Measurements from ENCODE around the gene ALG5. TPM values are rescaled to one million over a fixed set of nuclear protein-coding genes. Genes with fewer than 3 reads are reported as not detected.

ALG5 gene
- total RNA-seq, 1 donor from 2014 or later, result 11.4 TPM

- no peak for DNase-seq (ENCODE audit: low spot score)
- intact Hi-C loops (cut with DNase I), result loop anchor here (5.0 kb wide), 1 partner anchor 56 kb away; no protein-coding TSS in a partner anchor
These were observed 80.7 kb downstream of the ALG5 start for GRCh38 chr13:36918246-36919131.

GRCh38 chr13:36917311-36917710 is 81.8 kb downstream of the ALG5 start:
- no peak for DNase-seq (ENCODE audit: low spot score)
- intact Hi-C loops (cut with DNase I), result loop anchor here (5.0 kb wide), 1 partner anchor 55 kb away; no protein-coding TSS in a partner anchor

- intact Hi-C loops (cut with DNase I), result loop anchor here (5.0 kb wide), 1 partner anchor 54 kb away; no protein-coding TSS in a partner anchor
- no peak for DNase-seq (ENCODE audit: low spot score)
These were observed 83.1 kb downstream of the ALG5 start for GRCh38 chr13:36915896-36916640.

GRCh38 chr13:36915106-36915505 is 84.0 kb downstream of the ALG5 start:
- no peak for DNase-seq (ENCODE audit: low spot score)
- intact Hi-C loops (cut with DNase I), result loop anchor here (5.0 kb wide), 1 partner anchor 53 kb away; no protein-coding TSS in a partner anchor

- DNase-seq (ENCODE audit: low spot score), result no peak
- intact Hi-C loops (cut with DNase I), result loop anchor here (5.0 kb wide), 1 partner anchor 52 kb away; no protein-coding TSS in a partner anchor
These were observed 84.5 kb downstream of the ALG5 start for GRCh38 chr13:36914648-36915047.

GRCh38 chr13:36913463-36913862 is 85.7 kb downstream of the ALG5 start:
- DNase-seq (ENCODE audit: low spot score), result no peak
- intact Hi-C loops (cut with DNase I), result no loop called here

GRCh38 chr13:36912973-36913372 is 86.2 kb downstream of the ALG5 start:
- DNase-seq (ENCODE audit: low spot score), result no peak
- intact Hi-C loops (cut with DNase I), result no loop called here

- DNase-seq (ENCODE audit: low spot score), result no peak
- intact Hi-C loops (cut with DNase I), result no loop called here
These were observed 86.8 kb downstream of the ALG5 start for GRCh38 chr13:36912369-36912768.

- intact Hi-C loops (cut with DNase I), result no loop called here
These were observed 88.6 kb downstream of the ALG5 start for GRCh38 chr13:36910545-36910944.

GRCh38 chr13:36907821-36908220 is 91.3 kb downstream of the ALG5 start:
- intact Hi-C loops (cut with DNase I), result no loop called here
- DNase-seq (ENCODE audit: low spot score), result no peak

More at GRCh38 chr13:36910545-36910944, 88.6 kb downstream of the ALG5 start:
- no peak for DNase-seq (ENCODE audit: low spot score)

GRCh38 chr13:36907266-36907665 is 91.9 kb downstream of the ALG5 start:
- intact Hi-C loops (cut with DNase I), result no loop called here

GRCh38 chr13:36905944-36906343 is 93.2 kb downstream of the ALG5 start:
- no peak for DNase-seq (ENCODE audit: low spot score)
- intact Hi-C loops (cut with DNase I), result no loop called here

More at GRCh38 chr13:36907266-36907665, 91.9 kb downstream of the ALG5 start:
- no peak for DNase-seq (ENCODE audit: low spot score)

GRCh38 chr13:36903925-36904595 is 95.1 kb downstream of the ALG5 start:
- intact Hi-C loops (cut with DNase I), result no loop called here
- DNase-seq (ENCODE audit: low spot score), result no peak

Other genes with a start within 250 kb of the ALG5 start
- gene RFXAP, start 180.1 kb downstream of the ALG5 start, total RNA-seq, result 5.0 TPM
- 11.5 TPM for gene SMAD9, start 79.1 kb downstream of the ALG5 start, total RNA-seq
- 20.3 TPM for gene EXOSC8, start 1.4 kb upstream of the ALG5 start, total RNA-seq
- 28.3 TPM for gene SUPT20H, start 60.3 kb upstream of the ALG5 start, total RNA-seq
- gene CSNK1A1L, start 106.3 kb upstream of the ALG5 start, total RNA-seq, result not detected

Data from cardiac septum (tissue), 1 donor.